GM12878 (cell line): ENCODE measurements around the gene FCRL6. TPM values are rescaled to one million over a fixed set of nuclear protein-coding genes. Genes with fewer than 3 reads are reported as not detected.

ENCODE experiments used
- DPF2 ChIP-seq: fragments of 450-650 bp; IDR thresholded peaks from 2 replicates; pipeline ENCODE4 v1.6.1; 2017; ENCODE audit warnings: mild to moderate bottlenecking
- HDAC6 ChIP-seq: fragments of 200-600 bp; sonication (generic); IDR thresholded peaks from one replicate; pipeline ENCODE4 v1.8.0; 2017; ENCODE audit warnings: antibody characterized with exemption; ENCODE audit not compliant: unreplicated experiment
- KDM1A ChIP-seq: fragments of 200-600 bp; sonication (generic); IDR thresholded peaks from 2 replicates; pipeline ENCODE4 v1.6.1; 2016; ENCODE audit warnings: borderline replicate concordance
- MEF2B ChIP-seq: fragments of 450-650 bp; IDR thresholded peaks from 2 replicates; pipeline ENCODE4 v1.6.1; 2018; ENCODE audit warnings: mild to moderate bottlenecking, moderate library complexity; ENCODE audit not compliant: partially characterized antibody, poor library complexity, severe bottlenecking
- PML ChIP-seq: IDR thresholded peaks from 2 replicates; pipeline ENCODE4 v1.6.1; 2012; ENCODE audit warnings: low read length, inconsistent platforms
- RB1 ChIP-seq: fragments of 450-650 bp; formaldehyde crosslinking; IDR thresholded peaks from 2 replicates; pipeline ENCODE4 v1.6.1; 2017; ENCODE audit warnings: mild to moderate bottlenecking, borderline replicate concordance
- STAT3 ChIP-seq: IDR thresholded peaks from 2 replicates; pipeline ENCODE4 v1.6.1; 2011; ENCODE audit warnings: low read depth, low read length, improper control_type of control experiment
- polyA plus RNA-seq, 11 experiments: library from polyadenylated mRNA; depleted of rRNA in 4 of 11; unstranded in 6 of 11; stranded (reverse) in 5 of 11; fragments of >200 nt; fragmentation: Nextera tagmentation in 4 of 11; fragmentation: Illumina TruSeq in 1 of 11; extraction: Ambion mirVana in 4 of 11; extraction: Trizol in 1 of 11; gene quantifications; 1 replicate in 1 of 11; 2 replicates in 10 of 11; pipeline versions ENCODE4 v1.2.1 to v1.2.3, GENCODE V29; 2011 to 2016; ENCODE audit warnings: inconsistent platforms in 2 of 11, missing spikeins in 2 of 11, low read depth in 1 of 11
- total RNA-seq, 4 experiments: library from RNA; depleted of rRNA in 3 of 4; stranded (reverse); fragments of >200 nt in 3 of 4; fragmentation: Illumina TruSeq in 1 of 4; extraction: Trizol in 1 of 4; gene quantifications; 2 replicates each; pipeline versions ENCODE4 v1.2.1 to v1.2.3, GENCODE V29; 2013 to 2021
- TF ChIP-seq, protein P1 (sequence below): IDR thresholded peaks from 2 replicates; pipeline ENCODE4 v1.6.1; 2012; ENCODE audit warnings: mild to moderate bottlenecking, low read depth, low read length
- TF ChIP-seq, protein P2 (sequence below): fragments of 450-650 bp; conservative IDR thresholded peaks from 2 replicates; pipeline ENCODE4 v1.6.1; 2017; ENCODE audit warnings: mild to moderate bottlenecking, moderate library complexity
- TF ChIP-seq, protein P3 (sequence below): fragments of 450-650 bp; formaldehyde crosslinking; IDR thresholded peaks from 2 replicates; pipeline ENCODE4 v1.5.0; 2022; ENCODE audit warnings: mild to moderate bottlenecking, missing genetic modification characterization
- TF ChIP-seq, protein P4 (sequence below): IDR thresholded peaks from 2 replicates; pipeline ENCODE4 v1.6.1; 2012; ENCODE audit warnings: low read depth, low read length, improper control_type of control experiment
- TF ChIP-seq, protein P5 (sequence below): IDR thresholded peaks from 2 replicates; pipeline ENCODE4 v1.6.1; 2012; ENCODE audit warnings: low read length, inconsistent platforms
- TF ChIP-seq, protein P6 (sequence below): fragments of 450-650 bp; IDR thresholded peaks from 2 replicates; pipeline ENCODE4 v1.6.1; 2016; ENCODE audit warnings: mild to moderate bottlenecking, moderate library complexity, borderline replicate concordance

FCRL6 gene
- total and polyA plus RNA-seq, 10 of the 15 experiments (the other 5 are each of a cell fraction or from before 2014, with no cell fraction given): 0.04 to 0.16 (median 0.11) TPM; not detected in 7

DNA sequence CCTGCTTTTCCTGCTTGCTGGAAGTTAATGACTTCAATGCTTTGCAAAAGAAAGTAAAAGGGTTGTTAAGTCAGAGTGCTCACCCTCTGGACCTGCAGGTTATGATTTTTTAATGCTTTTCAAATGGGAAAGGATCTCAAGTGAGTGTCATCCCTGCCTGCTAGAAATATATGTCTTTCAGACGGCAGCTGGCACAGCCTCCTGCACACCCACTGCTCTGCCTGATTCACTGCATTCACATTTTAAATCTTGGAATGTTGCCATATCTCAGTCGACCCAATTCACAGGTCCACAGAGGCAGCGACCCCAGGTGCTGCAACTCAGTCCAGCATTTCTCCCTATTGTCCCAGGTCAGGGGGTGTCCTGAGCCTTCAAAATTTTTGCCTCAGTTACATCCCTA lies 10.7 kb upstream of the FCRL6 start (continued):
- TF ChIP-seq, protein P1, sequence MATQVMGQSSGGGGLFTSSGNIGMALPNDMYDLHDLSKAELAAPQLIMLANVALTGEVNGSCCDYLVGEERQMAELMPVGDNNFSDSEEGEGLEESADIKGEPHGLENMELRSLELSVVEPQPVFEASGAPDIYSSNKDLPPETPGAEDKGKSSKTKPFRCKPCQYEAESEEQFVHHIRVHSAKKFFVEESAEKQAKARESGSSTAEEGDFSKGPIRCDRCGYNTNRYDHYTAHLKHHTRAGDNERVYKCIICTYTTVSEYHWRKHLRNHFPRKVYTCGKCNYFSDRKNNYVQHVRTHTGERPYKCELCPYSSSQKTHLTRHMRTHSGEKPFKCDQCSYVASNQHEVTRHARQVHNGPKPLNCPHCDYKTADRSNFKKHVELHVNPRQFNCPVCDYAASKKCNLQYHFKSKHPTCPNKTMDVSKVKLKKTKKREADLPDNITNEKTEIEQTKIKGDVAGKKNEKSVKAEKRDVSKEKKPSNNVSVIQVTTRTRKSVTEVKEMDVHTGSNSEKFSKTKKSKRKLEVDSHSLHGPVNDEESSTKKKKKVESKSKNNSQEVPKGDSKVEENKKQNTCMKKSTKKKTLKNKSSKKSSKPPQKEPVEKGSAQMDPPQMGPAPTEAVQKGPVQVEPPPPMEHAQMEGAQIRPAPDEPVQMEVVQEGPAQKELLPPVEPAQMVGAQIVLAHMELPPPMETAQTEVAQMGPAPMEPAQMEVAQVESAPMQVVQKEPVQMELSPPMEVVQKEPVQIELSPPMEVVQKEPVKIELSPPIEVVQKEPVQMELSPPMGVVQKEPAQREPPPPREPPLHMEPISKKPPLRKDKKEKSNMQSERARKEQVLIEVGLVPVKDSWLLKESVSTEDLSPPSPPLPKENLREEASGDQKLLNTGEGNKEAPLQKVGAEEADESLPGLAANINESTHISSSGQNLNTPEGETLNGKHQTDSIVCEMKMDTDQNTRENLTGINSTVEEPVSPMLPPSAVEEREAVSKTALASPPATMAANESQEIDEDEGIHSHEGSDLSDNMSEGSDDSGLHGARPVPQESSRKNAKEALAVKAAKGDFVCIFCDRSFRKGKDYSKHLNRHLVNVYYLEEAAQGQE: no peak
- no peak for TF ChIP-seq PML
- TF ChIP-seq, protein P2, sequence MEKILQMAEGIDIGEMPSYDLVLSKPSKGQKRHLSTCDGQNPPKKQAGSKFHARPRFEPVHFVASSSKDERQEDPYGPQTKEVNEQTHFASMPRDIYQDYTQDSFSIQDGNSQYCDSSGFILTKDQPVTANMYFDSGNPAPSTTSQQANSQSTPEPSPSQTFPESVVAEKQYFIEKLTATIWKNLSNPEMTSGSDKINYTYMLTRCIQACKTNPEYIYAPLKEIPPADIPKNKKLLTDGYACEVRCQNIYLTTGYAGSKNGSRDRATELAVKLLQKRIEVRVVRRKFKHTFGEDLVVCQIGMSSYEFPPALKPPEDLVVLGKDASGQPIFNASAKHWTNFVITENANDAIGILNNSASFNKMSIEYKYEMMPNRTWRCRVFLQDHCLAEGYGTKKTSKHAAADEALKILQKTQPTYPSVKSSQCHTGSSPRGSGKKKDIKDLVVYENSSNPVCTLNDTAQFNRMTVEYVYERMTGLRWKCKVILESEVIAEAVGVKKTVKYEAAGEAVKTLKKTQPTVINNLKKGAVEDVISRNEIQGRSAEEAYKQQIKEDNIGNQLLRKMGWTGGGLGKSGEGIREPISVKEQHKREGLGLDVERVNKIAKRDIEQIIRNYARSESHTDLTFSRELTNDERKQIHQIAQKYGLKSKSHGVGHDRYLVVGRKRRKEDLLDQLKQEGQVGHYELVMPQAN: no peak
- TF ChIP-seq KDM1A: no peak
- TF ChIP-seq, protein P3, sequence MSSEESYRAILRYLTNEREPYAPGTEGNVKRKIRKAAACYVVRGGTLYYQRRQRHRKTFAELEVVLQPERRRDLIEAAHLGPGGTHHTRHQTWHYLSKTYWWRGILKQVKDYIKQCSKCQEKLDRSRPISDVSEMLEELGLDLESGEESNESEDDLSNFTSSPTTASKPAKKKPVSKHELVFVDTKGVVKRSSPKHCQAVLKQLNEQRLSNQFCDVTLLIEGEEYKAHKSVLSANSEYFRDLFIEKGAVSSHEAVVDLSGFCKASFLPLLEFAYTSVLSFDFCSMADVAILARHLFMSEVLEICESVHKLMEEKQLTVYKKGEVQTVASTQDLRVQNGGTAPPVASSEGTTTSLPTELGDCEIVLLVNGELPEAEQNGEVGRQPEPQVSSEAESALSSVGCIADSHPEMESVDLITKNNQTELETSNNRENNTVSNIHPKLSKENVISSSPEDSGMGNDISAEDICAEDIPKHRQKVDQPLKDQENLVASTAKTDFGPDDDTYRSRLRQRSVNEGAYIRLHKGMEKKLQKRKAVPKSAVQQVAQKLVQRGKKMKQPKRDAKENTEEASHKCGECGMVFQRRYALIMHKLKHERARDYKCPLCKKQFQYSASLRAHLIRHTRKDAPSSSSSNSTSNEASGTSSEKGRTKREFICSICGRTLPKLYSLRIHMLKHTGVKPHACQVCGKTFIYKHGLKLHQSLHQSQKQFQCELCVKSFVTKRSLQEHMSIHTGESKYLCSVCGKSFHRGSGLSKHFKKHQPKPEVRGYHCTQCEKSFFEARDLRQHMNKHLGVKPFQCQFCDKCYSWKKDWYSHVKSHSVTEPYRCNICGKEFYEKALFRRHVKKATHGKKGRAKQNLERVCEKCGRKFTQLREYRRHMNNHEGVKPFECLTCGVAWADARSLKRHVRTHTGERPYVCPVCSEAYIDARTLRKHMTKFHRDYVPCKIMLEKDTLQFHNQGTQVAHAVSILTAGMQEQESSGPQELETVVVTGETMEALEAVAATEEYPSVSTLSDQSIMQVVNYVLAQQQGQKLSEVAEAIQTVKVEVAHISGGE: no peak
- no peak for TF ChIP-seq STAT3
- TF ChIP-seq, protein P4, sequence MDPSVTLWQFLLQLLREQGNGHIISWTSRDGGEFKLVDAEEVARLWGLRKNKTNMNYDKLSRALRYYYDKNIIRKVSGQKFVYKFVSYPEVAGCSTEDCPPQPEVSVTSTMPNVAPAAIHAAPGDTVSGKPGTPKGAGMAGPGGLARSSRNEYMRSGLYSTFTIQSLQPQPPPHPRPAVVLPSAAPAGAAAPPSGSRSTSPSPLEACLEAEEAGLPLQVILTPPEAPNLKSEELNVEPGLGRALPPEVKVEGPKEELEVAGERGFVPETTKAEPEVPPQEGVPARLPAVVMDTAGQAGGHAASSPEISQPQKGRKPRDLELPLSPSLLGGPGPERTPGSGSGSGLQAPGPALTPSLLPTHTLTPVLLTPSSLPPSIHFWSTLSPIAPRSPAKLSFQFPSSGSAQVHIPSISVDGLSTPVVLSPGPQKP: no peak
- no peak for TF ChIP-seq HDAC6
- TF ChIP-seq DPF2: no peak
- TF ChIP-seq, protein P5, sequence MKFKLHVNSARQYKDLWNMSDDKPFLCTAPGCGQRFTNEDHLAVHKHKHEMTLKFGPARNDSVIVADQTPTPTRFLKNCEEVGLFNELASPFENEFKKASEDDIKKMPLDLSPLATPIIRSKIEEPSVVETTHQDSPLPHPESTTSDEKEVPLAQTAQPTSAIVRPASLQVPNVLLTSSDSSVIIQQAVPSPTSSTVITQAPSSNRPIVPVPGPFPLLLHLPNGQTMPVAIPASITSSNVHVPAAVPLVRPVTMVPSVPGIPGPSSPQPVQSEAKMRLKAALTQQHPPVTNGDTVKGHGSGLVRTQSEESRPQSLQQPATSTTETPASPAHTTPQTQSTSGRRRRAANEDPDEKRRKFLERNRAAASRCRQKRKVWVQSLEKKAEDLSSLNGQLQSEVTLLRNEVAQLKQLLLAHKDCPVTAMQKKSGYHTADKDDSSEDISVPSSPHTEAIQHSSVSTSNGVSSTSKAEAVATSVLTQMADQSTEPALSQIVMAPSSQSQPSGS: no peak
- TF ChIP-seq, protein P6, sequence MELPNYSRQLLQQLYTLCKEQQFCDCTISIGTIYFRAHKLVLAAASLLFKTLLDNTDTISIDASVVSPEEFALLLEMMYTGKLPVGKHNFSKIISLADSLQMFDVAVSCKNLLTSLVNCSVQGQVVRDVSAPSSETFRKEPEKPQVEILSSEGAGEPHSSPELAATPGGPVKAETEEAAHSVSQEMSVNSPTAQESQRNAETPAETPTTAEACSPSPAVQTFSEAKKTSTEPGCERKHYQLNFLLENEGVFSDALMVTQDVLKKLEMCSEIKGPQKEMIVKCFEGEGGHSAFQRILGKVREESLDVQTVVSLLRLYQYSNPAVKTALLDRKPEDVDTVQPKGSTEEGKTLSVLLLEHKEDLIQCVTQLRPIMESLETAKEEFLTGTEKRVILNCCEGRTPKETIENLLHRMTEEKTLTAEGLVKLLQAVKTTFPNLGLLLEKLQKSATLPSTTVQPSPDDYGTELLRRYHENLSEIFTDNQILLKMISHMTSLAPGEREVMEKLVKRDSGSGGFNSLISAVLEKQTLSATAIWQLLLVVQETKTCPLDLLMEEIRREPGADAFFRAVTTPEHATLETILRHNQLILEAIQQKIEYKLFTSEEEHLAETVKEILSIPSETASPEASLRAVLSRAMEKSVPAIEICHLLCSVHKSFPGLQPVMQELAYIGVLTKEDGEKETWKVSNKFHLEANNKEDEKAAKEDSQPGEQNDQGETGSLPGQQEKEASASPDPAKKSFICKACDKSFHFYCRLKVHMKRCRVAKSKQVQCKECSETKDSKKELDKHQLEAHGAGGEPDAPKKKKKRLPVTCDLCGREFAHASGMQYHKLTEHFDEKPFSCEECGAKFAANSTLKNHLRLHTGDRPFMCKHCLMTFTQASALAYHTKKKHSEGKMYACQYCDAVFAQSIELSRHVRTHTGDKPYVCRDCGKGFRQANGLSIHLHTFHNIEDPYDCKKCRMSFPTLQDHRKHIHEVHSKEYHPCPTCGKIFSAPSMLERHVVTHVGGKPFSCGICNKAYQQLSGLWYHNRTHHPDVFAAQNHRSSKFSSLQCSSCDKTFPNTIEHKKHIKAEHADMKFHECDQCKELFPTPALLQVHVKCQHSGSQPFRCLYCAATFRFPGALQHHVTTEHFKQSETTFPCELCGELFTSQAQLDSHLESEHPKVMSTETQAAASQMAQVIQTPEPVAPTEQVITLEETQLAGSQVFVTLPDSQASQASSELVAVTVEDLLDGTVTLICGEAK: no peak
- no peak for TF ChIP-seq RB1
- TF ChIP-seq MEF2B: no peak
